NCI-H345 (cell line): ENCODE results near the gene SRMS.
"Not testable (repeated sequence)": the region's sequence is repeated elsewhere in the genome, so short reads cannot be mapped to it uniquely, and the experiment has no call there.

Source experiments
- DNase-seq: peaks from one replicate; lab custom pipeline; 2025; lab: John Stamatoyannopoulos, UW

SRMS gene

GRCh38 chr20:63579017-63579694 is 31.6 kb upstream of the SRMS start:
- DNase-seq = no peak

GRCh38 chr20:63578224-63579016 is 30.9 kb upstream of the SRMS start:
- no peak for DNase-seq

GRCh38 chr20:63577317-63577894 is 29.9 kb upstream of the SRMS start:
- no peak for DNase-seq

- no peak for DNase-seq
Observed at GRCh38 chr20:63576311-63576710, 28.8 kb upstream of the SRMS start.

- DNase-seq = no peak
Observed at GRCh38 chr20:63574829-63575743, 27.5 kb upstream of the SRMS start.

GRCh38 chr20:63574156-63574828 is 26.7 kb upstream of the SRMS start, which contains the start of gene HELZ2:
HELZ2 (minus strand) TSS chr20:63574239; CDS start chr20:63572385, 1,854 bp downstream.
- peak; percentile 78 for DNase-seq

- DNase-seq = no peak
Observed at GRCh38 chr20:63573647-63574131, 26.1 kb upstream of the SRMS start.

GRCh38 chr20:63572788-63573646 is 25.5 kb upstream of the SRMS start:
- DNase-seq = no peak

- DNase-seq = no peak
Observed at GRCh38 chr20:63572071-63572787, 24.7 kb upstream of the SRMS start.

GRCh38 chr20:63571087-63571478 is 23.5 kb upstream of the SRMS start:
- not testable (repeated sequence) for DNase-seq

- DNase-seq = no peak
Observed at GRCh38 chr20:63570281-63571086, 22.9 kb upstream of the SRMS start.

- no peak for DNase-seq
Observed at GRCh38 chr20:63568986-63569949, 21.7 kb upstream of the SRMS start.

GRCh38 chr20:63568170-63568981 is 20.8 kb upstream of the SRMS start:
- no peak for DNase-seq

GRCh38 chr20:63567386-63568169 is 20.0 kb upstream of the SRMS start:
- no peak for DNase-seq

GRCh38 chr20:63567136-63567385 is 19.5 kb upstream of the SRMS start:
- DNase-seq = no peak
